IMR-90 (cell line): ENCODE data around the gene MFRP. TPM values are rescaled to one million over a fixed set of nuclear protein-coding genes. Genes with fewer than 3 reads are reported as not detected.

ENCODE experiments used
- ATAC-seq: fragments of 200-7000 bp; cut with Tn5 transposase; 2 replicates; pipeline ENCODE4 v1.9.1; 2020; ENCODE audit warnings: low read depth, mild to moderate bottlenecking, moderate library complexity
- BruUV-seq: library from RNA; stranded (reverse); fragments of 400-500 nt; replicated peaks from 2 replicates; lab custom pipeline; 2021; lab: Mats Ljungman, UMichigan
- CTCF ChIA-PET: fragments of 300-600 bp; formaldehyde crosslinking; extraction: SDS; loops from one replicate; lab custom pipeline; 2021; ENCODE audit warnings: antibody characterized with exemption; lab: Yijun Ruan, JAX
- POLR2A ChIA-PET: fragments of 300-600 bp; sonication (Branson Sonifier 250); formaldehyde crosslinking; loops from one replicate; lab custom pipeline; 2022; ENCODE audit warnings: antibody characterized with exemption; ENCODE audit not compliant: unreplicated experiment; lab: Charles Lee
- DNase-seq: peaks from one replicate; pipeline ENCODE4 v3.0.0; 2013
- H2AFZ ChIP-seq: replicated peaks from 2 replicates; pipeline ENCODE3; 2013; ENCODE audit warnings: low read length, mild to moderate bottlenecking; ENCODE audit not compliant: poor library complexity
- H2AK5ac ChIP-seq: 2 replicates; pipeline ENCODE4 v1.6.1; 2013; ENCODE audit warnings: low read depth, low read length, inconsistent platforms
- H2AK9ac ChIP-seq: replicated peaks from 2 replicates; pipeline ENCODE3; 2013; ENCODE audit warnings: mild to moderate bottlenecking, low read depth, low read length, moderate library complexity; ENCODE audit not compliant: poor library complexity
- H2BK120ac ChIP-seq: 2 replicates; pipeline ENCODE4 v1.6.1; 2013; ENCODE audit warnings: low read depth, low read length, inconsistent platforms
- H2BK15ac ChIP-seq: 3 replicates; pipeline ENCODE4 v1.6.1; 2013; ENCODE audit warnings: low read depth, low read length, inconsistent platforms
- H2BK20ac ChIP-seq: 2 replicates; pipeline ENCODE4 v1.6.1; 2013; ENCODE audit warnings: low read depth, mild to moderate bottlenecking, inconsistent platforms, low read length, moderate library complexity
- H2BK5ac ChIP-seq: 2 replicates; pipeline ENCODE4 v1.6.1; 2013; ENCODE audit warnings: mild to moderate bottlenecking, low read depth, low read length, inconsistent platforms; ENCODE audit not compliant: poor library complexity, severe bottlenecking
- H3K14ac ChIP-seq: replicated peaks from 2 replicates; pipeline ENCODE4 v1.6.1; 2013; ENCODE audit warnings: low read depth, low read length, inconsistent platforms
- H3K18ac ChIP-seq: 2 replicates; pipeline ENCODE4 v1.6.1; 2013; ENCODE audit warnings: low read depth, low read length, control low read depth
- H3K23ac ChIP-seq: 2 replicates; pipeline ENCODE4 v1.6.1; 2013; ENCODE audit warnings: low read depth, low read length, inconsistent platforms
- H3K27ac ChIP-seq: 2 replicates; pipeline ENCODE4 v1.5.1; 2013; ENCODE audit warnings: mild to moderate bottlenecking, control low read depth, low read length; ENCODE audit not compliant: insufficient read depth
- H3K27me3 ChIP-seq: 2 replicates; pipeline ENCODE4 v1.6.1; 2013; ENCODE audit warnings: low read length; ENCODE audit not compliant: control insufficient read depth, insufficient read depth
- H3K36me3 ChIP-seq: 2 replicates; pipeline ENCODE4 v1.6.1; 2013; ENCODE audit warnings: low read length, mixed read lengths; ENCODE audit not compliant: control insufficient read depth, insufficient read depth
- H3K4ac ChIP-seq: 2 replicates; pipeline ENCODE4 v1.6.1; 2013; ENCODE audit warnings: low read depth, low read length, inconsistent platforms
- H3K4me1 ChIP-seq: 2 replicates; pipeline ENCODE4 v1.6.1; 2013; ENCODE audit warnings: low read length, mixed read lengths; ENCODE audit not compliant: control insufficient read depth, insufficient read depth
- H3K4me2 ChIP-seq: 2 replicates; pipeline ENCODE4 v1.6.1; 2013; ENCODE audit warnings: low read depth, mild to moderate bottlenecking, control low read depth, low read length, moderate library complexity
- H3K4me3 ChIP-seq: 2 replicates; pipeline ENCODE4 v1.5.1; 2013; ENCODE audit warnings: low read depth, mild to moderate bottlenecking, control low read depth, low read length, moderate library complexity; ENCODE audit not compliant: insufficient read depth
- H3K56ac ChIP-seq: 2 replicates; pipeline ENCODE4 v1.6.1; 2013; ENCODE audit warnings: low read length, inconsistent platforms; ENCODE audit not compliant: insufficient read depth; ENCODE audit errors: extremely low read depth
- H3K79me1 ChIP-seq, 2 experiments: 2 replicates each; pipeline ENCODE4 v1.6.1; 2013; ENCODE audit warnings: low read length in 2 of 2, inconsistent platforms in 1 of 2, low read depth in 1 of 2
- H3K9ac ChIP-seq: 2 replicates; pipeline ENCODE4 v1.6.1; 2013; ENCODE audit warnings: low read depth, low read length, control low read depth
- H3K9me1 ChIP-seq: 2 replicates; pipeline ENCODE4 v1.6.1; 2013; ENCODE audit warnings: low read length, inconsistent platforms; ENCODE audit not compliant: insufficient read depth
- H3K9me3 ChIP-seq: 2 replicates; pipeline ENCODE4 v1.6.1; 2013; ENCODE audit warnings: low read length; ENCODE audit not compliant: control insufficient read depth, insufficient read depth
- H4K20me1 ChIP-seq: 2 replicates; pipeline ENCODE4 v1.6.1; 2013; ENCODE audit warnings: low read length, inconsistent platforms; ENCODE audit not compliant: insufficient read depth
- H4K5ac ChIP-seq: 2 replicates; pipeline ENCODE4 v1.6.1; 2013; ENCODE audit warnings: mild to moderate bottlenecking, low read depth, low read length, control low read depth
- H4K8ac ChIP-seq, 2 experiments: 2 replicates each; pipeline ENCODE4 v1.6.1; 2013; ENCODE audit warnings: low read depth in 2 of 2, low read length in 2 of 2, control low read depth in 1 of 2, inconsistent platforms in 1 of 2
- H4K91ac ChIP-seq: 2 replicates; pipeline ENCODE4 v1.6.1; 2013; ENCODE audit warnings: low read depth, low read length, inconsistent platforms; ENCODE audit not compliant: insufficient read depth
- CEBPB ChIP-seq: IDR thresholded peaks from 2 replicates; pipeline ENCODE4 v1.6.1; 2012; ENCODE audit warnings: low read depth, low read length, improper control_type of control experiment
- CHD1 ChIP-seq: IDR thresholded peaks from 2 replicates; pipeline ENCODE4 v1.6.1; 2012; ENCODE audit warnings: low read depth, low read length, improper control_type of control experiment
- ELK1 ChIP-seq: fragments of 150-350 bp; IDR thresholded peaks from 2 replicates; pipeline ENCODE4 v1.6.1; 2016; ENCODE audit warnings: low read depth, mild to moderate bottlenecking, low read length, moderate library complexity, borderline replicate concordance
- FOS ChIP-seq: fragments of 150-350 bp; IDR thresholded peaks from 2 replicates; pipeline ENCODE4 v1.6.1; 2016; ENCODE audit warnings: low read depth, low read length
- MAFK ChIP-seq: IDR thresholded peaks from 2 replicates; pipeline ENCODE4 v1.6.1; 2012; ENCODE audit warnings: low read depth, low read length, improper control_type of control experiment
- MXI1 ChIP-seq: IDR thresholded peaks from 2 replicates; pipeline ENCODE4 v1.6.1; 2012; ENCODE audit warnings: low read depth, mild to moderate bottlenecking, low read length, moderate library complexity, borderline replicate concordance
- NFE2L2 ChIP-seq: fragments of 150-350 bp; IDR thresholded peaks from 2 replicates; pipeline ENCODE4 v1.6.1; 2016; ENCODE audit warnings: low read depth, mild to moderate bottlenecking, low read length
- POLR2A ChIP-seq: IDR thresholded peaks from 2 replicates; pipeline ENCODE4 v1.6.1; 2012; ENCODE audit warnings: mild to moderate bottlenecking, low read depth, low read length
- RAD21 ChIP-seq: IDR thresholded peaks from 2 replicates; pipeline ENCODE4 v1.6.1; 2012; ENCODE audit warnings: low read length, improper control_type of control experiment
- RFX5 ChIP-seq: IDR thresholded peaks from 2 replicates; pipeline ENCODE4 v1.8.0; 2012; ENCODE audit warnings: low read depth, mild to moderate bottlenecking, low read length, moderate library complexity
- WGBS, 2 experiments: methylation state at CpG; one replicate each; pipeline versions ENCODE4 v1.1.5 to v1.1.7; 2013; ENCODE audit warnings: missing lambda C conversion rate in 2 of 2; ENCODE audit not compliant: insufficient read length in 1 of 2; ENCODE audit errors: extremely low coverage in 2 of 2; 5-methylcytosine and 5-hydroxymethylcytosine counted together
- dilution Hi-C: fragments of 300-500 bp; cut with HindIII; formaldehyde crosslinking; loops from one replicate; pipeline ENCODE4 v1.14.3; 2018; ENCODE audit warnings: low sequenced_read_pairs; ENCODE audit not compliant: unreplicated experiment
- in situ Hi-C: fragments of 300-500 bp; cut with MboI; formaldehyde crosslinking; loops from 3 replicates; pipeline ENCODE4 v1.14.3; 2019; ENCODE audit warnings: low sequenced_read_pairs, inconsistent platforms, mixed read lengths
- intact Hi-C: fragments of 100-400 bp; cut with micrococcal nuclease; formaldehyde crosslinking; loops from 2 replicates; pipeline ENCODE4 v1.10.0; 2022
- polyA plus RNA-seq, 3 experiments: library from polyadenylated mRNA; depleted of rRNA; stranded (reverse); fragments of >200 nt; gene quantifications; 2 replicates each; pipeline ENCODE4 v1.2.3, GENCODE V29; 2012; ENCODE audit warnings: low replicate concordance in 1 of 3
- total RNA-seq: library from RNA; depleted of rRNA; stranded (reverse); fragments of >200 nt; gene quantifications from 2 replicates; pipeline ENCODE4 v1.2.3, GENCODE V29; 2012

Gene MFRP
- total and polyA plus RNA-seq, 2 of the 4 experiments (the other 2 are of a cell fraction) = not detected

- TF ChIP-seq MAFK = no peak
These were observed 46.1 kb downstream of the MFRP start (continued) for GRCh38 chr11:119300198-119300964.

GRCh38 chr11:119299416-119299815, 47.1 kb downstream of the MFRP start:
- 100% methylated on average over 4 of the region's 9 CpGs; no CpG with 5 or more reads in 1 of the 2 experiments for WGBS, 2 experiments
- H4K91ac ChIP-seq = no peak overlapping the region
- BruUV-seq = no TSS peak
- H2BK20ac ChIP-seq = no peak overlapping the region
- H3K23ac ChIP-seq = no peak overlapping the region
- no peaks in the 10 kb centered on the region for H3K27me3 ChIP-seq
- no peaks in the 10 kb centered on the region for H3K4me1 ChIP-seq
- ChIA-PET POLR2A (no interaction called here), CTCF (interaction anchor here (1.1 kb wide), 1 partner anchor 15 kb away, joined by 3 read pairs; no protein-coding TSS in a partner anchor)
- H3K4me3 ChIP-seq = no peak overlapping the region
- no peak overlapping the region for H3K14ac ChIP-seq
- in situ Hi-C loops = no loop called here
- no peak overlapping the region for H4K8ac ChIP-seq
- H4K5ac ChIP-seq = no peak overlapping the region
- H3K18ac ChIP-seq = no peak overlapping the region
- H3K9me3 ChIP-seq = no peaks in the 10 kb centered on the region
- no peak overlapping the region for H2AK5ac ChIP-seq
- no peak overlapping the region for H3K4me2 ChIP-seq
- ATAC-seq (no peak), DNase-seq (no peak)
- peaks cover 10 to 50% of the 10 kb centered on the region in 2 experiments for H3K79me1 ChIP-seq
- peak overlapping the region; percentile 29 for H2AK9ac ChIP-seq
- TF ChIP-seq RAD21 (no peak), NFE2L2 (no peak), FOS (no peak), RFX5 (no peak), MXI1 (no peak), POLR2A (no peak), ELK1 (no peak), CEBPB (no peak), CHD1 (no peak), MAFK (no peak)
- peaks cover 32% of the 10 kb centered on the region for H3K36me3 ChIP-seq
- H2BK120ac ChIP-seq = no peak overlapping the region
- dilution Hi-C loops = no loop called here
- intact Hi-C loops = no loop called here
- no peak overlapping the region for H3K4ac ChIP-seq
- H2BK5ac ChIP-seq = no peak overlapping the region
- H3K9ac ChIP-seq = no peak overlapping the region
- H4K20me1 ChIP-seq = no peaks in the 10 kb centered on the region
- no peak overlapping the region for H2BK15ac ChIP-seq
- H3K27ac ChIP-seq = no peak overlapping the region
- no peak overlapping the region for H3K56ac ChIP-seq
- H2AFZ ChIP-seq = no peak overlapping the region
- H3K9me1 ChIP-seq = peaks cover 5% of the 10 kb centered on the region; the same call in 1 of the 2 replicates
